GM19438 (cell line): Measurements from ENCODE around the gene BAIAP2L2.
"Not testable (repeated sequence)": the region's sequence is repeated elsewhere in the genome, so short reads cannot be mapped to it uniquely, and the experiment has no call there.

ENCODE experiments used
- ATAC-seq: cut with Tn5 transposase; IDR thresholded peaks from one replicate; pipeline ENCODE4 v1.9.1; 2021; ENCODE audit warnings: low read depth; ENCODE audit not compliant: unreplicated experiment

Gene BAIAP2L2

GRCh38 chr22:38129021-38129420 is 18.5 kb upstream of the BAIAP2L2 start:
- ATAC-seq, result no peak

GRCh38 chr22:38127869-38128268 is 17.4 kb upstream of the BAIAP2L2 start:
- ATAC-seq, result no peak

- ATAC-seq, result no peak
These were observed 16.6 kb upstream of the BAIAP2L2 start for GRCh38 chr22:38126928-38127668.

GRCh38 chr22:38125751-38126201 is 15.3 kb upstream of the BAIAP2L2 start:
- ATAC-seq, result no peak

- no peak for ATAC-seq
These were observed 14.6 kb upstream of the BAIAP2L2 start for GRCh38 chr22:38125038-38125610.

- no peak for ATAC-seq
These were observed 13.9 kb upstream of the BAIAP2L2 start for GRCh38 chr22:38124236-38124974.

- no peak for ATAC-seq
These were observed 12.1 kb upstream of the BAIAP2L2 start for GRCh38 chr22:38122616-38123015.

GRCh38 chr22:38120359-38121110 is 10.1 kb upstream of the BAIAP2L2 start:
- ATAC-seq, result no peak

GRCh38 chr22:38118747-38119146 is 8.3 kb upstream of the BAIAP2L2 start:
- ATAC-seq, result not testable (repeated sequence)

- no peak for ATAC-seq
These were observed 7.7 kb upstream of the BAIAP2L2 start for GRCh38 chr22:38118182-38118581.

GRCh38 chr22:38117556-38117955 is 7.1 kb upstream of the BAIAP2L2 start:
- not testable (repeated sequence) for ATAC-seq

GRCh38 chr22:38115423-38116205 is 5.1 kb upstream of the BAIAP2L2 start:
- no peak for ATAC-seq

GRCh38 chr22:38114484-38115398 is 4.3 kb upstream of the BAIAP2L2 start:
- ATAC-seq, result no peak

GRCh38 chr22:38112381-38112780 is 1.9 kb upstream of the BAIAP2L2 start:
- no peak for ATAC-seq

- no peak for ATAC-seq
These were observed 1.5 kb upstream of the BAIAP2L2 start for GRCh38 chr22:38111925-38112355.

- ATAC-seq, result no peak
These were observed 674 bp upstream of the BAIAP2L2 start for GRCh38 chr22:38110863-38111852.

- ATAC-seq, result no peak
These were observed 998 bp downstream of the BAIAP2L2 start for GRCh38 chr22:38109371-38110001.
